PC-3 (cell line): ENCODE results near the gene RPL19. TPM values are rescaled to one million over a fixed set of nuclear protein-coding genes. Genes with fewer than 3 reads are reported as not detected.

Source experiments
- ATAC-seq: fragments of 200-7000 bp; cut with Tn5 transposase; 2 replicates; pipeline ENCODE4 v1.9.1; 2020; ENCODE audit warnings: mild to moderate bottlenecking, moderate library complexity
- BruUV-seq: library from RNA; stranded (reverse); fragments of 400-500 nt; replicated peaks from 2 replicates; lab custom pipeline; 2021; lab: Mats Ljungman, UMichigan
- CTCF ChIA-PET: fragments of 300-600 bp; sonication (Branson Sonifier 250); formaldehyde crosslinking; loops from one replicate; lab custom pipeline; 2022; ENCODE audit warnings: antibody characterized with exemption; lab: Charles Lee
- POLR2A ChIA-PET: fragments of 300-600 bp; sonication (Branson Sonifier 250); formaldehyde crosslinking; loops from one replicate; lab custom pipeline; 2022; ENCODE audit warnings: antibody characterized with exemption; ENCODE audit not compliant: unreplicated experiment; lab: Charles Lee
- DNase-seq: peaks from one replicate; pipeline ENCODE4 v3.0.0-alpha.2; 2015
- H2AFZ ChIP-seq: fragments of 300-600 bp; sonication (generic); 2 replicates; pipeline ENCODE4 v1.6.0; 2016; ENCODE audit warnings: antibody characterized with exemption, low read length
- H3F3A ChIP-seq: fragments of 300-600 bp; sonication (generic); one replicate; pipeline ENCODE4 v1.6.0; 2017; ENCODE audit warnings: antibody characterized with exemption, low read length, control low read depth, mild to moderate bottlenecking; ENCODE audit not compliant: unreplicated experiment
- H3K27ac ChIP-seq: fragments of 300-600 bp; sonication (generic); 2 replicates; pipeline ENCODE4 v1.5.1; 2016; ENCODE audit warnings: mild to moderate bottlenecking, low read length
- H3K27me3 ChIP-seq: fragments of 300-600 bp; sonication (generic); 2 replicates; pipeline ENCODE4 v1.6.1; 2016; ENCODE audit warnings: low read length, mixed read lengths
- H3K36me3 ChIP-seq: fragments of 300-600 bp; sonication (generic); 2 replicates; pipeline ENCODE4 v1.6.1; 2016; ENCODE audit warnings: low read depth, mixed run types, low read length, mixed read lengths
- H3K4me1 ChIP-seq: fragments of 300-600 bp; sonication (generic); 2 replicates; pipeline ENCODE4 v1.5.1; 2016; ENCODE audit warnings: low read length; ENCODE audit not compliant: insufficient read depth
- H3K4me2 ChIP-seq: fragments of 300-600 bp; sonication (generic); 2 replicates; pipeline ENCODE4 v1.6.0; 2016; ENCODE audit warnings: low read length
- H3K4me3 ChIP-seq: fragments of 300-600 bp; sonication (generic); 2 replicates; pipeline ENCODE4 v1.5.1; 2016; ENCODE audit warnings: mild to moderate bottlenecking, low read length, mixed read lengths
- H3K79me2 ChIP-seq: fragments of 300-600 bp; sonication (generic); 2 replicates; pipeline ENCODE4 v1.6.1; 2017; ENCODE audit warnings: low read length, mixed read lengths
- H3K9ac ChIP-seq: fragments of 300-600 bp; sonication (generic); 2 replicates; pipeline ENCODE4 v1.6.0; 2016; ENCODE audit warnings: mild to moderate bottlenecking, low read length
- H3K9me2 ChIP-seq: fragments of 300-600 bp; sonication (generic); replicated peaks from 2 replicates; pipeline ENCODE4 v1.6.1; 2016; ENCODE audit warnings: mixed run types, low read length, mixed read lengths
- H3K9me3 ChIP-seq: fragments of 300-600 bp; sonication (generic); 2 replicates; pipeline ENCODE4 v1.6.1; 2016; ENCODE audit warnings: low read length, mixed read lengths
- H4K20me1 ChIP-seq: fragments of 300-600 bp; sonication (generic); 2 replicates; pipeline ENCODE4 v1.6.1; 2016; ENCODE audit warnings: low read length, mixed read lengths
- CTCF ChIP-seq: fragments of 300-600 bp; sonication (generic); conservative IDR thresholded peaks from 2 replicates; pipeline ENCODE4 v1.5.1; 2017; ENCODE audit warnings: antibody characterized with exemption, low read depth, mild to moderate bottlenecking, low read length
- EZH2 ChIP-seq: fragments of 300-600 bp; sonication (generic); IDR thresholded peaks from one replicate; pipeline ENCODE4 v1.6.1; 2017; ENCODE audit warnings: antibody characterized with exemption, mild to moderate bottlenecking, low read length; ENCODE audit not compliant: unreplicated experiment
- EZH2phosphoT487 ChIP-seq: fragments of 300-600 bp; sonication (generic); IDR thresholded peaks from 2 replicates; pipeline ENCODE4 v1.6.1; 2018; ENCODE audit warnings: mild to moderate bottlenecking, antibody characterized with exemption, low read length, borderline replicate concordance
- intact Hi-C: fragments of 100-400 bp; cut with micrococcal nuclease; formaldehyde crosslinking; loops from 2 replicates; pipeline ENCODE4 v1.9.0; 2023
- total RNA-seq: library from RNA; depleted of rRNA; stranded (reverse); fragments of >200 nt; gene quantifications from 2 replicates; pipeline ENCODE4 v1.2.3, GENCODE V29; 2014

The RPL19 gene
- total RNA-seq, 1 experiment from 2014 or later: 2,509 TPM

GRCh38 chr17:39238311-39238972 is 38.4 kb downstream of the RPL19 start:
- Histone ChIP-seq H2AFZ (peak overlapping the region; percentile 56; the same call in 1 of the 2 replicates), H3K9me2 (no peaks in the 10 kb centered on the region), H3K27me3 (no peaks in the 10 kb centered on the region), H3K9ac (no peak overlapping the region), H3K79me2 (no peaks in the 10 kb centered on the region), H3K36me3 (no peaks in the 10 kb centered on the region; the same call in 1 of the 2 replicates), H3K4me2 (peak overlapping the region; percentile 46), H4K20me1 (no peaks in the 10 kb centered on the region), H3F3A (no peaks in the 10 kb centered on the region), H3K4me1 (peaks cover 11% of the 10 kb centered on the region), H3K4me3 (peak overlapping the region; percentile 32; the same call in 1 of the 2 replicates), H3K27ac (no peak overlapping the region), H3K9me3 (no peaks in the 10 kb centered on the region)
- BruUV-seq: no TSS peak
- peak; percentile 86 for DNase-seq
- peak; percentile 78 for ATAC-seq
- ChIA-PET CTCF (interaction anchor here (0.6 to 1.7 kb wide), 3 partner anchors 29 to 74 kb away, joined by 3 to 8 read pairs (median 6); no protein-coding TSS in a partner anchor), POLR2A (no interaction called here)
- intact Hi-C loops: loop anchor here (10.0 kb wide), 1 partner anchor 174 kb away; no protein-coding TSS in a partner anchor
- no peak for TF ChIP-seq CTCF
- TF ChIP-seq EZH2: no peak
- no peak for TF ChIP-seq EZH2phosphoT487

GRCh38 chr17:39239640-39240314 is 39.7 kb downstream of the RPL19 start:
- Histone ChIP-seq H3K27me3 (no peaks in the 10 kb centered on the region), H3K4me1 (peaks cover 11% of the 10 kb centered on the region), H3K27ac (no peak overlapping the region), H4K20me1 (no peaks in the 10 kb centered on the region), H3K4me2 (no peak overlapping the region), H3K9me2 (no peaks in the 10 kb centered on the region), H3K9ac (no peak overlapping the region), H3F3A (no peaks in the 10 kb centered on the region), H3K9me3 (no peaks in the 10 kb centered on the region), H3K4me3 (no peak overlapping the region), H3K79me2 (no peaks in the 10 kb centered on the region), H3K36me3 (no peaks in the 10 kb centered on the region; the same call in 1 of the 2 replicates), H2AFZ (no peak overlapping the region)
- DNase-seq: peak; percentile 54
- ChIA-PET CTCF (interaction anchor here (1.7 kb wide), 1 partner anchor 32 kb away, joined by 8 read pairs; no protein-coding TSS in a partner anchor), POLR2A (no interaction called here)
- peak; percentile 64 for TF ChIP-seq CTCF
- no peak for TF ChIP-seq EZH2
- no TSS peak for BruUV-seq
- intact Hi-C loops: loop anchor here (10.0 kb wide), 1 partner anchor 175 kb away; no protein-coding TSS in a partner anchor
- 0 out of 2 replicates have a peak, but pooled peaks have one; percentile 27 for ATAC-seq

GRCh38 chr17:39240631-39241030 is 40.5 kb downstream of the RPL19 start:
- no peak overlapping the region for H3K4me2 ChIP-seq
- H4K20me1 ChIP-seq: no peaks in the 10 kb centered on the region
- H3K27me3 ChIP-seq: no peaks in the 10 kb centered on the region
- H3F3A ChIP-seq: no peaks in the 10 kb centered on the region
- CTCF ChIA-PET: no interaction called here
- H3K4me1 ChIP-seq: peaks cover 11% of the 10 kb centered on the region
- no peak overlapping the region for H3K27ac ChIP-seq
- no peaks in the 10 kb centered on the region for H3K9me2 ChIP-seq
- H3K9ac ChIP-seq: no peak overlapping the region
- H3K36me3 ChIP-seq: no peaks in the 10 kb centered on the region; the same call in 1 of the 2 replicates
- no TSS peak for BruUV-seq
- H3K9me3 ChIP-seq: no peaks in the 10 kb centered on the region
- H3K79me2 ChIP-seq: no peaks in the 10 kb centered on the region
- H2AFZ ChIP-seq: no peak overlapping the region
- H3K4me3 ChIP-seq: no peak overlapping the region
- TF ChIP-seq EZH2: no peak
- no peak for TF ChIP-seq EZH2phosphoT487
- no peak for TF ChIP-seq CTCF
- POLR2A ChIA-PET: no interaction called here
- no peak for ATAC-seq
- intact Hi-C loops: no loop called here
- DNase-seq: no peak
